ENCODE data around the gene GJA4.

DNA sequence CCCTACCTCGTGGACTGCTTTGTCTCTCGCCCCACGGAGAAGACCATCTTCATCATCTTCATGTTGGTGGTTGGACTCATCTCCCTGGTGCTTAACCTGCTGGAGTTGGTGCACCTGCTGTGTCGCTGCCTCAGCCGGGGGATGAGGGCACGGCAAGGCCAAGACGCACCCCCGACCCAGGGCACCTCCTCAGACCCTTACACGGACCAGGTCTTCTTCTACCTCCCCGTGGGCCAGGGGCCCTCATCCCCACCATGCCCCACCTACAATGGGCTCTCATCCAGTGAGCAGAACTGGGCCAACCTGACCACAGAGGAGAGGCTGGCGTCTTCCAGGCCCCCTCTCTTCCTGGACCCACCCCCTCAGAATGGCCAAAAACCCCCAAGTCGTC is 2.0 kb downstream of the GJA4 start:
- TF ChIP-seq ZKSCAN8 (CRISPR knock-in tag; IDR thresholded peaks at IDR 0.05; ENCODE audit: borderline replicate concordance) (no peak), POLR2AphosphoS5 (IDR thresholded peaks at IDR 0.05; ENCODE audit: low read depth, low read length) (no peak), NR1H2 (CRISPR knock-in tag; IDR thresholded peaks at IDR 0.05; ENCODE audit: borderline replicate concordance, low read depth) (no peak), CHD2 (IDR thresholded peaks at IDR 0.05; ENCODE audit: low read depth, low read length) (no peak), ZNF605 (CRISPR knock-in tag; IDR thresholded peaks at IDR 0.05) (no peak), JUNB (CRISPR knock-in tag; IDR thresholded peaks at IDR 0.05; ENCODE audit: borderline replicate concordance) (no peak), SP5 (CRISPR knock-in tag; IDR thresholded peaks at IDR 0.05; ENCODE audit: borderline replicate concordance, low read depth) (no peak)
- TF ChIP-seq, protein P1, sequence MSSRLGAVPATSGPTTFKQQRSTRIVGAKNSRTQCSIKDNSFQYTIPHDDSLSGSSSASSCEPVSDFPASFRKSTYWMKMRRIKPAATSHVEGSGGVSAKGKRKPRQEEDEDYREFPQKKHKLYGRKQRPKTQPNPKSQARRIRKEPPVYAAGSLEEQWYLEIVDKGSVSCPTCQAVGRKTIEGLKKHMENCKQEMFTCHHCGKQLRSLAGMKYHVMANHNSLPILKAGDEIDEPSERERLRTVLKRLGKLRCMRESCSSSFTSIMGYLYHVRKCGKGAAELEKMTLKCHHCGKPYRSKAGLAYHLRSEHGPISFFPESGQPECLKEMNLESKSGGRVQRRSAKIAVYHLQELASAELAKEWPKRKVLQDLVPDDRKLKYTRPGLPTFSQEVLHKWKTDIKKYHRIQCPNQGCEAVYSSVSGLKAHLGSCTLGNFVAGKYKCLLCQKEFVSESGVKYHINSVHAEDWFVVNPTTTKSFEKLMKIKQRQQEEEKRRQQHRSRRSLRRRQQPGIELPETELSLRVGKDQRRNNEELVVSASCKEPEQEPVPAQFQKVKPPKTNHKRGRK (CRISPR knock-in tag; IDR thresholded peaks at IDR 0.05): no peak

All from HepG2 (cell line).